Endothelial cell of umbilical vein (primary cell): ENCODE data around the gene COX10. TPM values are rescaled to one million over a fixed set of nuclear protein-coding genes. Genes with fewer than 3 reads are reported as not detected.

Source experiments
- BruUV-seq: library from RNA; stranded (reverse); fragments of 400-500 nt; replicated peaks from 2 replicates; lab custom pipeline; 2021; lab: Mats Ljungman, UMichigan
- CTCF ChIA-PET: fragments of 300-600, 350-600 bp; sonication (Branson Sonifier 250); formaldehyde crosslinking; loops from one replicate; lab custom pipeline; 2021; ENCODE audit warnings: antibody characterized with exemption, inconsistent platforms; lab: Charles Lee
- POLR2A ChIA-PET: fragments of 300-600, 350-600 bp; sonication (Branson Sonifier 250); formaldehyde crosslinking; loops from one replicate; lab custom pipeline; 2021; ENCODE audit warnings: antibody characterized with exemption, inconsistent platforms; lab: Charles Lee
- DNase-seq: peaks from one replicate; pipeline ENCODE4 v3.0.0-alpha.2; 2011; ENCODE audit warnings: low read depth, low spot score
- FAIRE-seq: peaks from 2 replicates; lab custom pipeline; 2011; peaks lifted over from hg19 to GRCh38; lab: Jason Lieb, UNC
- H2AFZ ChIP-seq: 2 replicates; pipeline ENCODE4 v1.6.0; 2012; ENCODE audit warnings: low read depth, low read length, control low read depth, inconsistent platforms
- H3K27ac ChIP-seq: 2 replicates; pipeline ENCODE4 v1.5.1; 2011; ENCODE audit warnings: low read depth, mild to moderate bottlenecking, control low read depth, low read length, moderate library complexity; ENCODE audit not compliant: insufficient read depth
- H3K27me3 ChIP-seq, 2 experiments: 2 replicates each; pipeline versions ENCODE4 v1.6.0 to v1.6.1; 2011; ENCODE audit warnings: low read length in 2 of 2, mixed read lengths in 1 of 2; ENCODE audit not compliant: control insufficient read depth in 2 of 2, insufficient read depth in 2 of 2
- H3K36me3 ChIP-seq, 2 experiments: 2 replicates in 1 of 2; 3 replicates in 1 of 2; pipeline ENCODE4 v1.5.1; 2011; ENCODE audit warnings: low read length in 2 of 2, mild to moderate bottlenecking in 1 of 2, moderate library complexity in 1 of 2; ENCODE audit not compliant: control insufficient read depth in 2 of 2, insufficient read depth in 2 of 2; ENCODE audit errors: extremely low read depth in 1 of 2
- H3K4me1 ChIP-seq: 3 replicates; pipeline ENCODE4 v1.5.1; 2011; ENCODE audit warnings: mild to moderate bottlenecking, low read length; ENCODE audit not compliant: control insufficient read depth, insufficient read depth; ENCODE audit errors: extremely low read depth
- H3K4me2 ChIP-seq: 2 replicates; pipeline ENCODE4 v1.6.1; 2011; ENCODE audit warnings: low read length, control low read depth, mixed read lengths; ENCODE audit not compliant: insufficient read depth
- H3K4me3 ChIP-seq, 3 experiments: fragments of 200-600 bp in 1 of 3; sonication (generic), shearing (Covaris generic) in 1 of 3; replicated peaks in 1 of 3; 2 replicates each; pipeline ENCODE4 v1.5.1; 2011 to 2016; ENCODE audit warnings: control low read depth in 3 of 3, low read length in 3 of 3, mild to moderate bottlenecking in 2 of 3, inconsistent platforms in 1 of 3, low read depth in 1 of 3, moderate library complexity in 1 of 3; ENCODE audit not compliant: insufficient read depth in 1 of 3
- H3K79me2 ChIP-seq: 2 replicates; pipeline ENCODE4 v1.6.0; 2012; ENCODE audit warnings: low read length, inconsistent platforms; ENCODE audit not compliant: control insufficient read depth, insufficient read depth
- H3K9ac ChIP-seq: replicated peaks from 2 replicates; pipeline ENCODE3; 2011; ENCODE audit warnings: low read length, control low read depth; ENCODE audit not compliant: insufficient read depth; ENCODE audit errors: extremely low read depth
- H3K9me1 ChIP-seq: replicated peaks from 3 replicates; pipeline ENCODE4 v1.6.0; 2011; ENCODE audit warnings: mild to moderate bottlenecking, low read length; ENCODE audit not compliant: control insufficient read depth, insufficient read depth; ENCODE audit errors: extremely low read depth
- H3K9me3 ChIP-seq: replicated peaks from 2 replicates; pipeline ENCODE4 v1.5.1; 2012; ENCODE audit warnings: low read length, inconsistent platforms; ENCODE audit not compliant: control insufficient read depth, insufficient read depth
- H4K20me1 ChIP-seq: replicated peaks from 2 replicates; pipeline ENCODE3; 2011; ENCODE audit warnings: mild to moderate bottlenecking, low read length; ENCODE audit not compliant: control insufficient read depth, insufficient read depth; ENCODE audit errors: extremely low read depth
- CTCF ChIP-seq, 2 donors: IDR thresholded peaks; 1 replicate in 1 of 2; 2 replicates in 1 of 2; pipeline ENCODE4 v1.5.1; 2011; ENCODE audit warnings: low read length in 2 of 2, mild to moderate bottlenecking in 2 of 2, moderate library complexity in 2 of 2, control low read depth in 1 of 2, inconsistent platforms in 1 of 2, low read depth in 1 of 2; ENCODE audit not compliant: insufficient read depth in 1 of 2; ENCODE audit errors: extremely low read depth in 1 of 2
- EZH2 ChIP-seq: IDR thresholded peaks from 2 replicates; pipeline ENCODE4 v1.6.1; 2012; ENCODE audit warnings: borderline replicate concordance, low read depth, mild to moderate bottlenecking, moderate library complexity, low read length, inconsistent platforms; ENCODE audit not compliant: severe bottlenecking
- FOS ChIP-seq: IDR thresholded peaks from 2 replicates; pipeline ENCODE4 v1.6.1; 2011; ENCODE audit warnings: mild to moderate bottlenecking, low read length, moderate library complexity, borderline replicate concordance; ENCODE audit not compliant: insufficient read depth
- GATA2 ChIP-seq: IDR thresholded peaks from 2 replicates; pipeline ENCODE4 v1.7.0; 2011; ENCODE audit warnings: low read depth, mild to moderate bottlenecking, moderate library complexity, mixed read lengths, low read length; ENCODE audit not compliant: insufficient read length, insufficient read depth
- JUN ChIP-seq: IDR thresholded peaks from 2 replicates; pipeline ENCODE4 v1.6.1; 2011; ENCODE audit warnings: borderline replicate concordance, low read depth; ENCODE audit not compliant: insufficient read length, insufficient read depth
- MAX ChIP-seq: IDR thresholded peaks from 2 replicates; pipeline ENCODE4 v1.6.1; 2011; ENCODE audit not compliant: insufficient read depth, insufficient read length
- MYC ChIP-seq: IDR thresholded peaks from one replicate; pipeline ENCODE4 v1.6.1; 2011; ENCODE audit warnings: mild to moderate bottlenecking, low read depth, low read length
- POLR2A ChIP-seq: IDR thresholded peaks from 2 replicates; pipeline ENCODE4 v1.6.1; 2012; ENCODE audit warnings: low read depth, mild to moderate bottlenecking, control low read depth, low read length
- POLR2AphosphoS5 ChIP-seq: IDR thresholded peaks from 2 replicates; pipeline ENCODE4 v1.6.1; 2012; ENCODE audit warnings: low read depth, mild to moderate bottlenecking, control low read depth, low read length, moderate library complexity; ENCODE audit not compliant: insufficient read depth
- dilution Hi-C: fragments of 300-500 bp; cut with MboI; formaldehyde crosslinking; loops from one replicate; pipeline ENCODE4 v1.15.0; 2019; ENCODE audit warnings: low sequenced_read_pairs; ENCODE audit not compliant: extremely low pct_ligation_motif_present
- intact Hi-C: fragments of 100-400 bp; cut with micrococcal nuclease; formaldehyde crosslinking; loops from one replicate; pipeline ENCODE4 v1.10.0; 2022
- polyA plus RNA-seq, 4 experiments: library from polyadenylated mRNA; depleted of rRNA in 3 of 4; stranded (reverse) in 3 of 4; unstranded in 1 of 4; fragments of >200 nt; gene quantifications; 2 replicates each; pipeline versions ENCODE4 v1.2.1 to v1.2.3, GENCODE V29; 2011 to 2012; ENCODE audit warnings: missing spikeins in 1 of 4
- total RNA-seq: library from RNA; stranded (reverse); gene quantifications from 2 replicates; pipeline ENCODE4 v1.2.3, GENCODE V29; 2021

The COX10 gene
- total and polyA plus RNA-seq, 2 donors (not counting 3 experiments of a cell fraction or from before 2014, with no cell fraction given), result 9.8 to 12.1 TPM

- ChIA-PET CTCF (no interaction called here), POLR2A (no interaction called here)
- TF ChIP-seq EZH2, result no peak
- TF ChIP-seq CTCF (IDR thresholded peaks at IDR 0.05; ENCODE audit: extremely low read depth in 1 of 2, insufficient read depth in 1 of 2, low read depth in 1 of 2, low read length in 2 of 2), result no peak
- TF ChIP-seq MAX, result no peak
- TF ChIP-seq JUN, result no peak
- TF ChIP-seq FOS, result no peak
- no peak for TF ChIP-seq POLR2A
- TF ChIP-seq POLR2AphosphoS5, result no peak
- no peak for TF ChIP-seq GATA2
- TF ChIP-seq MYC, result no peak
- BruUV-seq, result no TSS peak
- intact Hi-C loops, result no loop called here
- H3K4me1 ChIP-seq, result peaks cover 10% of the 10 kb centered on the region
- H3K9ac ChIP-seq, result no peak overlapping the region
- H3K79me2 ChIP-seq, result no peaks in the 10 kb centered on the region
- no peaks in the 10 kb centered on the region for H4K20me1 ChIP-seq
- H3K27me3 ChIP-seq, result no peaks in the 10 kb centered on the region
- no peaks in the 10 kb centered on the region for H3K36me3 ChIP-seq
- H3K9me1 ChIP-seq, result no peaks in the 10 kb centered on the region
- FAIRE-seq (no peak), DNase-seq (no peak)
- H3K4me2 ChIP-seq, result no peak overlapping the region
- dilution Hi-C loops, result no loop called here
- H2AFZ ChIP-seq, result no peak overlapping the region
- no peak overlapping the region for H3K4me3 ChIP-seq
- H3K27ac ChIP-seq, result no peak overlapping the region
- H3K9me3 ChIP-seq, result no peaks in the 10 kb centered on the region
Measured at GRCh38 chr17:14112407-14112806, 43.1 kb downstream of the COX10 start.
